G401.6 (cell line): Measurements from ENCODE around the gene CBFA2T2.
"Not testable (repeated sequence)": the region's sequence is repeated elsewhere in the genome, so short reads cannot be mapped to it uniquely, and the experiment has no call there.

Experiments used
- FAIRE-seq: peaks from 2 replicates; lab custom pipeline; 2012; peaks lifted over from hg19 to GRCh38; lab: Jason Lieb, UNC

CBFA2T2 gene

DNA sequence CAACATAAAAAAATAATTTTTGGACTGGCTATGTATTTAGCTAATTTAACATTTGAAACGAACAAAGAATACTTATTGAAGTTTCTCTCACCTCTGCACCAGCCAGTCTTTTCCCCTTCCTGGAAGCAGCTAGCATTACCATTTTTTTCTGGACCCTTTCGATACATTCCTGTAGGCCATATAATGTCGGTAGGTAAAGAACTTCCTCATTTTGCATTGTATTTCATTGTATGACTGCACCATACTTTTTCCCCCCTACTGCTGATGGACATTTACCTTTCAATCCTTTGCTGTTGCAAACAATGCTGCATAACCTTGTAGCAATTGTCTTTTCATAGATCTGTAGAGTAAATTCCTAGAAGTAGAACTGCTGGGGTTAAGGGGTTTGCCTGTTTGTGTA lies 17.6 kb downstream of the CBFA2T2 start:
- FAIRE-seq, result no peak

DNA sequence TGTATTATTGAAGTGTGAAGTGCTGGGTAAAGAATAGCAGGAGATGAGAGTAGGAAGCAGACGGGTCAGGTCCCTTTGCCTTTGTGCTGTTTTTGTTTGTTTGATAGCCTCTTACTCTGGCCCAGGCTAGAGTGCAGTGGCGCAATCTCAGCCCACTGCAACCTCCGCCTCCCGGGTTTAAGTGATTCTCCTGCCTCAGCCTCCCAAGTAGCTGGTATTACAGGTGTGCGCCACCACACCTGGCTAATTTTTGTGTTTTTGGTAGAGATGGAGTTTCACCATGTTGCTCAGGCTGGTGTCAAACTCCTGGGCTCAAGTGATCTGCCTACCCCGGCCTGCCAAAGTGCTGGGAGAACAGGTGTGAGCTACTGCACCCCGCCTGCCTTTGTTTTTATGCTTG lies 18.1 kb downstream of the CBFA2T2 start:
- FAIRE-seq, result not testable (repeated sequence)

GRCh38 chr20:33509057-33509456 lies 19.2 kb downstream of the CBFA2T2 start:
- FAIRE-seq, result not testable (repeated sequence)

DNA sequence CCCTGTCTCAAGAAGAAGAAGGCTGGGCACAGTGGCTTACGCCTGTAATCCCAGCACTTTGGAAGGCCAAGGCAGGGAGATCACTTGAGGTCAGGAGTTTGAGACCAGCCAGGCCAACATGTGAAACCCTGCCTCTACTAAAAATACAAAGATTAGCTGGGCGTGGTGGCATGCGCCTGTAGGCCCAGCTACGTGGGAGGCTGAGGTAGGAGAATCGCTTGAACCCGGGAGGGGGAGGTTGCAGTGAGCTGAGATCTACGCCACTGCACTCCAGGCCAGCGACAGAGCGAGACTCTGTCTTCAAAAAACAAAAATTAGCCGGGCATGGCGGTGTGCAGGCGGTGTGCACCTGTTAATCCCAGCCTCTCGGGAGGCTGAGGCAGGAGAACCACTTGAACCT lies 22.0 kb downstream of the CBFA2T2 start:
- FAIRE-seq, result not testable (repeated sequence)

GRCh38 chr20:33515569-33516216 lies 25.8 kb downstream of the CBFA2T2 start:
- FAIRE-seq, result no peak

DNA sequence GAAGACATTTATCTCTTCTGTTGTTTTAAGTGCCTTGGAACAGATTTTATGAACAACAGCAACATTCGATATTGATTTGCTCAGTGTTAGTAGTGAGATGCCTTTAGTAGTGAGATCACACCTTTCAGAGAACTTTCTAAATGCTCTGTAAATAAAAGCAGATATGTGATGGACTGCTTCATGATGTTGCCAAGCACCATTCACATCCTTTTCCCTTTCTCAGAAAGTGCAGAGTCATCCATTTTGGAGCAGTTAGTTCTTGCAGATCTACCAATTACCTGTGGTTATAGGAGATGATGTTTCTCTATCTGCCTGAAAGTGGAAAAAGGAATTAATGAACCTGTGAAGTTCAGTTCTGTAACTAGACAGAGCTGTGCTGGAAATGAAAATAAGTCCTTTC lies 27.0 kb downstream of the CBFA2T2 start:
- no peak for FAIRE-seq

DNA sequence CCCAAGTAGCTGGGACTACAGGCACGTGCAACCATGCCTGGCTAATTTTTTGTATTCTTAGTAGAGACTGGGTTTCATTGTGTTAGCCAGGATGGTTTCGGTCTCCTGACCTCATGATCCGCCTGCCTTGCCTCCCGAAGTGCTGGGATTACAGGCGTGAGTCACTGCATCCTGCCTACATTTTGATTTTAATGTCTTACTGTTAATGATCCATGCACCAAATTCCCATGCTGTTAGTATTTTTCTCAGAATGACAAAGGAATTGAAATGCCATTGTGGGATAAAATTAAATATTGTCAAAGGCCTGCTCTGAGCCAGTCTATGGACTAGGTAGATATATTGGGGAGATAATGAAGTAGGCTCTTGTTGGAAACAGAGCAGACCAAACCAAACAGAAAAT lies 28.2 kb downstream of the CBFA2T2 start:
- FAIRE-seq, result no peak

DNA sequence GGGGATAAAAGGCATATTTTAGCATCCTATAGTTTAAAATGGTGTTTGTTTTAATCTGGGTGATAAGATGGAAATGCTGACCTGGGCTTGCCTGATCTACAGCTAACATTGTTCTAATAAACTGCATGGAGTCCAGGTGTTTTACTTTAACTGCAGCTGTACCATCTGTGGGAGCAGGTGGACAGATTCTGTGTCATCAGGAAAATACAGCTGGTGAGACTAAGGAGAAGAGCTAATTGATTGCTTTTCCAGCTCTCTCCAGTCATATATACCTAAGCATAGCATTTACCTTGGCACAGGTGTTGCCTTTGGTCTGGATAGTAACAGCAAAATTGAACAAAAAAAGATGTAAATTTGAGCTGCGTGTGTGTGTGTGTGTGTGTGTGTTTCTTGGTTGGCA lies 31.6 kb downstream of the CBFA2T2 start:
- no peak for FAIRE-seq

DNA sequence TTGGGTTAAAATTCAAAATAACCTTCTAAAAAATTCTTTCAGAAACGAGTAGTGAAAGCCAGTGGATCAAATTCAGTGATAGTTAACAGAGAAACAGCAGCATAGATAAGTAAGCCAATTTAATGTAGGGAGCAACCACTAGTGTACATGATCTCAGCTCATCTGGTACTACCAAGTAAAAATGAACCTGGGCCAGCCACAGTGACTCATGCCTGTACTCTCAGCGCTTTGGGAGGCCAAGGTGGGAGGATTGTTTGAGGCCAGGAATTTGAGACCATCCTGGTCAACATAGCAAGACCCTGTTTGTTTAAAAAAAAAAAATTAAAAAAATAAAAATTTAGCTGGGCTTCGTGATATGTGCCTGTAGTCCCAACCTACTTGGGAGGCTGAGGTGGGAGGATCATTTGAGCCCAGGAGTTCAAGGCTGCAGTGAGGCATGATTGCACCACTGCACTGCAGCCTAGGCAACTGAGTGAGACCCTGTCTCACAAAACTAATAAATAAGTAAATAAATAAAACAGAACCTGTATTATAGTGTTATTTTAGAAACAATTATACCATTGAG lies 32.4 kb downstream of the CBFA2T2 start:
- FAIRE-seq, result no peak

GRCh38 chr20:33524261-33524660 lies 34.4 kb downstream of the CBFA2T2 start:
- no peak for FAIRE-seq

- FAIRE-seq, result no peak
Measured at GRCh38 chr20:33526769-33527168, 36.9 kb downstream of the CBFA2T2 start.

- no peak for FAIRE-seq
Measured at GRCh38 chr20:33531047-33531877, 41.4 kb downstream of the CBFA2T2 start.

DNA sequence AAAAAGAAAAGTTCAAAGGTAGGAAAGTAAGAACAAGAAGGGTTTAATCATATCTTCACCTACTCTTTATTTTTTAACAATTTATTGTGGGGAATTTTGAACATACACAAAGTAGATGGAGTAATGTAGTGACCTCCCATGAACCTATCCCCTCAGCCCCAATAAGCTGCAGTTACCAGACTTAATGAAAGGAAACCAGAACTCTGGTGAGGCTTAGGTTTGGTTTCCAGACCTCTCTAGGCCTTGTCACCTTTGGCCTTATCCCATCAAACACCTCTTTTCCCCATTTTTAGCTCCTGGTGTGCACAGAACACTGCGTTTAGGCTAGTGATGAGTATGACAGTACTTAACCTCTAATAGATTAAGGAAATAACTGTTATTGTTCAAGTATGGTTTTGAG lies 42.0 kb downstream of the CBFA2T2 start:
- FAIRE-seq, result no peak

DNA sequence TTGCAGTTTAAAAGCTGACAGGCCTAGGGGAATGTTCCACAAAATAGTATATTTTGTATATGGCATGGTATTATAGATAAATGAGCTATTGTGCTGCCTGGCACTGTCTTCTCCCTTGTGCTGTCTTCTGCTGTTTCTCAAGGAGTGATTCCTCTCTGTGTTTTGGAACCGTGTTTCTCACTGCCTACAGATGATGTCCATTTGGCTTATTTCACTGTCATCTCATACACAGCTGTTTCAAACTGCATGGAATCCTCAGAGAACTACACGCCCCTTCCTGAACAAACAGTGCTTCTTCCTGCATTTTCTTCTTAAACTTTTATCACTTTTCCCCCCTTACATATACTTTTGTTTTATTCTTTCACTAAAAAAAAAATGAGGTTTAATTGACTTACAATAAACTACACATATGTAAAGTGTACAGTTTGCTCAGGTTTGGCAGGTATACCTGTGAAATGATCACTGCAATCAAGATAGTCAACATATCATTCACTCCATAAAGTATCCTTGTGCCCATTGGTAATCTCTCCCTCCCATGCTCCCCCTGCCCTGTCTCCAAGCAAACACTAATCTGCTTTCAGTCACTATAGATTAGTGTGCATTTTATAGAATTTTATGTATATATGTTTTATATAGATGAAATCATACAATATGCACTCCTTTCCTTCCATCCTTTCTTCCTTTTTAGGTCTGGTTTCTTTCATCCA lies 43.0 kb downstream of the CBFA2T2 start:
- no peak for FAIRE-seq

GRCh38 chr20:33535717-33536116 lies 45.8 kb downstream of the CBFA2T2 start:
- not testable (repeated sequence) for FAIRE-seq

- no peak for FAIRE-seq
Measured at GRCh38 chr20:33537608-33538007, 47.7 kb downstream of the CBFA2T2 start.

DNA sequence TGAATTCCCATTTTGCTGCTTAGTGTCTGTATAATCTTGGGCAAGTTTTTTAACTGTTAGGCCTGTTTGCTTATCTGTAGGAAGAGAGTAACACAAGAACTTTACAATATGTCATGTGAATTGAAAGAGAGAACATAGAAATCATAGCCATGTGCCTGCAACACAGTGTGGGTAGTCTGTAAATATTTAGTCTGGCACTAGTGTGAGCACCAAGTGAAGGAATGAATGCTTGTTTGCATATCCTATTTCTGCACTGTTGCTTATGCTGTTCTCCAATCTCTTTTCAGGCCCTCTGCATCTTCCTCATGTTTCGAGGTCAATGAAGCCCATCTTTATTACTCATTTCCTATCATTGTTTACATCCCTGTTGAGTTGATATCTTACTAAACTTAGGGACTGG lies 49.2 kb downstream of the CBFA2T2 start:
- no peak for FAIRE-seq

DNA sequence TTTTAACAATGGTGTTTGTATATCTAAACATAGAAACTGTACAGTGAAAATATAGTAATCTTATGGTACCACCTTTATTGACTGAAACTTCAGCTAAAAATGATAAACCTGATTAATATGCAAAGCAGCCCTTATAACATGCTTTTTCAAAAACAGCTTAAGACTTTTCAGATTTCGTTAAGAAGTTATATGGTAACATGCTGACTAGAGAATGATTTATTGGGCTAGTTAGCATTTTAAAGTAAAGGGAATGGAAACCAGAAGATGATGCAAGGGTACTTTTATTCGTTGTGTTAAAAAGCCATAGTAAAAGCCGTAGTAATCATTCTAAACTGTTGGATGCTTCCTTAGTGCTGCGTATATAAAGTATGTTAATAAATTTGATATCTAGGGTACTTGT lies 50.5 kb downstream of the CBFA2T2 start:
- no peak for FAIRE-seq

DNA sequence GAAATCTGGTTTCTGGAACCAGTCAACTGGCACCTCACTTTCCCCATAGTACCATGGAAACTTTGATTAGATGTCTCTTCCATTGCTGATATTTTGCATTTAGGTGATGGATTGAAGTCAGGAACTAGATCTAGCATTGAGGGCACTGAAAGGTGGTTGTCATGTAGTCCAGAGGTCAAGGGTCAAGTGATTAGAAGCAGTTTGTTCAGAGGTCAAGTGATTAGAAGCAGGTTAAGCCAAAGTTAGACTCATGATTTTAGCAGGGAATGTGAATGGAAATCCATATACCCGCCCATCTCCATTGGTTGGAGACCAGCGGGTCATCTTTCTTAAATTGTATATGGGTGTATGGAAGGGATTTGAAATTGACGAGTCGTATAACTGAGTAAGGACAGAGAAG lies 51.2 kb downstream of the CBFA2T2 start:
- no peak for FAIRE-seq

- no peak for FAIRE-seq
Measured at GRCh38 chr20:33541797-33542196, 51.9 kb downstream of the CBFA2T2 start.

DNA sequence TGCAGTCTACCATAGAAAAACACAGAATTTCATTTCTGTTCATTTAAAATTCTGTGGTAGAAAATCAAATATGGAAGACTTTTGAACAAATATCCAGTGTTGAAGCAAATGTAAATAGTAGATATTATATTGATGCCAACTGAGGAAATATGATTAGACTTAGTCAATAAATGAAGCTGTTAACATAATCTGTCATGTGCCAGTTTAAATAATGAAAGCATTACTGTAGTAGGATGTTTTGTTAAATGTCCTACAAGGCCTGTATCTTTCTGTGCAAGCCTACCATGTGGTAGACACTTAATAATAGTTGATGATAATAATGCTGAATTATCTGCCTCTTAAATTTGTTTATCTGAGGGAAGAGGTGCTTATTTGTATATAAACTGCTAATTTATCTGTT lies 55.9 kb downstream of the CBFA2T2 start:
- FAIRE-seq, result no peak

DNA sequence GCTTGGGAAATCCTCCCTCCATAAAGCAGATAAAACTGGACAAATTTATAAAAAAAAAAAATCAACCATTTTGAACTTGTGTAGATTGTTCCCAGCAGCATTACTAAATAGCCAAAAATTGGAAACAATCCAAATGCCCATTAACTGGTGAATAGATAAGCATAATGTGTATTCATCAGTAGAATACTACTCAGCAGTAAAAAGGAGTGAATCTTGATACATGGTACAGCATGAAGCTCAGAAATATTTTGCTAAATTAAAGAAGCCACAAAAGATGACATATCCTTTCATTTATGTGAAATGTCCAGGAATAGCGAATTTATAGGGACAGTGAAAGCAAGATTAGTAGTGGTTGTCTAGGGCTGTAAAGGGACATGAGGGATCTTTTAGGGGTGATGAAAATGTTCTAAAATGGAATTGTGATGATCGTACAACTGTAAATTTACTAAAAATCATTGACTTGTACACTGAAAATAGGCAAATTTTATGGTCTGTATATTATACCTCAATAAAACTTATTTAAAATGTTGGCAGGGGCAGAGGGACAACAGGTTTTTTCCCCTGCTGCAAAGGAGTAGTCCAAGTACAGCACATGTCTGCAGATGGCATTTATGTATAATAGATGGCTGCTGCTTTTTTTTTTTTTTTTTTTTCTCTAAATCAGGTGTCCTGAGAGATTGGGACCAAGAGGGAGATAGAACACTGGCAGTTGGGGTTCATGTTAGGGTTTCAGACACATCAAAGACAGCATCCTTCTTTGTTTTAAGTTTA lies 59.5 kb downstream of the CBFA2T2 start:
- no peak for FAIRE-seq
